ENCODE measurements around the gene STAU1.
"Not testable (repeated sequence)": the region's sequence is repeated elsewhere in the genome, so short reads cannot be mapped to it uniquely, and the experiment has no call there.

STAU1 gene

DNA sequence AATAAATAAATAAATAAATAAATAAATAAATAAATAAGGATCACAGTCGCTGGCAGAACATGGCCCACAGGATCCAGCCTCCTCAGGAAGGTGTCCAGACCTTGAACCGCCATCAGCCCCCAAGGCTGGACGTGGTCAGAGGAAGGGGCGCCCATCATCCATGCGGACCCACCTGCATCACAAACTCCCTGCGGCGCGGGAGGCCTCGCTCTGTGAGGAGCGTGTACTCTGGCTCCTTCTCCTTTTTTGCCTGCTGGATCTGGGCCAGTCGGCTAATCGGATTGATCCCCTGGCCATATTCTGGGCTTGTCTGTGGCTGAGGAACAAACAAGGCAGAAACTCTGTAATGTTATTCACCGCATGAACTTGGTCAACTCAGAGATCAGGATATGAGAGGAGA is 65.2 kb downstream of the STAU1 start:
- no peak for DNase-seq (ENCODE audit: low spot score)

DNA sequence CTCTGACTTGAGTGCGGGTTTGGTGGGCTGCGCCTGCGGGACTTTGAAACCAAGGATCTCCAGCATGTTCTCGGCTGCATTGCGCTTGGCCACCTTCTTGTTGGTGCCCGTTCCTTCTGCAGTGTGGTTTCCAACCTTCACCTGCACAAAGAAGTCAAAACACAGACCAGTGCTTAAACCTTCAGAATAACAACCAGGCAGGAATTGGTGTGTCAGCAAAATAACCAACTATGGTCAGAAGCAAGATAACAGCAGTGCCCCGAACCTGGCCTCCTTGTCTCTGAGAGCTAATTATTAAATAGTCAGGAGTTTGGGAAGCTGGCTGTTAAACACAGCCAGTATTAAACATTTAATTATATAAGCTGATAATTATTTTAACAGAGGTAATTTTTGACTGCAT is 68.1 kb downstream of the STAU1 start:
- DNase-seq (ENCODE audit: low spot score): no peak

DNA sequence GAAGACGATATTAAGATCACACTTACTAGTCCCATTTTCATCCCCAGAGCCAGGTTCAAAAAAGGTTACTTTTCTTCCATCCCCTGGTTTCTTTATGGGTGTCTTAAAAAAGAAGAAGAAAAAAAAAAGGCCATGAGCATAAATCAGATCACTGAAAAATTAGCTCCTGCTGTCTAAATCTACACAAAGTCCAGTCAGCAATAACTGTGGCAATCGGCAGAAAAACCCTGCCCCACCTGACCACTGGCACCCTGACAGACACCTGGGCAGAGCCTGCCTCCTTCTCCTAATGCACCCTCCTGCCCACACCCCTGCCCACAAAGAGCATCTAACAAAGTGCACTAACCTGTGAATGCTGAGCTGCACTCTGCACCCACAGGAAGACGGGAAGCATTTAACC is 69.8 kb downstream of the STAU1 start:
- no peak for DNase-seq (ENCODE audit: low spot score)

DNA sequence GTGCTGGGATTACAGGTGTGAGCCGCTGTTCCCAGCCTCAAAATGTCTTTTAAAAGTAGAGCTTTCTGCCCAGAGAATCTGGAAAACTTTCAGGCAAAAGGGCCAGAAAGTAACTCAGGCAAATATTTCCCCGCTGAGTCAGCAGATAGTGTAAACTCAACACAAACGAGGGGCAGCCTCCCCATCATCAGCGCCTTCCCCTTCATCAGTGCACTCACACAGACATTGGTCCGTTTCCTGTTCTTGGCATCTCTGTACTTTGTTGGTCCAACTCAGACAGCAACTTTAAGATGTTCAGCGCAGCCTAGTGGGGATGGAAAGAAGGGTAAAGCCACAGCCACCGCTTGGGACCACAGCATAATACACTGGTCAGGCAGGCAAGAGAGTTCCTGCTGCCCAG is 72.6 kb downstream of the STAU1 start:
- no peak for DNase-seq (ENCODE audit: low spot score)

DNA sequence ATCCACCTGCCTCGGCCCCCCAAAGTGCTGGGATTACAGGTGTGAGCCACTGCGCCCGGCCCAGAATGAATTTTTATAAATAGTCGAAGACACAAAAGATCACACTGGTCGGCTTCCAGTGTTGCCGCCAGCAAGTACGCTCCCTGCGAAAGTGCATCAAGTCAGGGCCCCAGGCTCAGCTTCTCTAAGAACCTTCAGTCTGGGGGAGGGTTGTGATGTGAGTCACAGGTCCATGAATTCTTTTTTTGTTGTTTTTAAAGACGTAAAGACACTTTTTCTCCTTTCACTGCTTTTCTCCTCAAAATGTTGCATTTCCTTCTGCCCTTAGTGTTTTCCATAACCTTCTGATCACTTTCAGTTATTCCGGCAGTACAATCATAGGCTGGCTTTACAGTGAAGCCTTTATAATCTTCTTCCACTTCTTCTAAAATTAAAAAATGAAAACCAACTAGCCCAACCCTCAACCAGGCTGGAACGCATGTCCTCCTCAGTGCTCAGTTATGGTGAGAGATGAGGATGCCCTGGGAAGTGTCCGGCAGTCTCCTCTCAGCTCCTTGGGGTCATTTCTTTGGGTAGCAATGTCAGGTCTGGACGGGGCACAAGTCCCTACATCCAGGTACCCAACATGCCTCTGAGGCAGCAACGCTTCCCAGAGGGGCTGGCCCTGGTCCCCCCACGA is 75.4 kb downstream of the STAU1 start:
- DNase-seq (ENCODE audit: low spot score): no peak

DNA sequence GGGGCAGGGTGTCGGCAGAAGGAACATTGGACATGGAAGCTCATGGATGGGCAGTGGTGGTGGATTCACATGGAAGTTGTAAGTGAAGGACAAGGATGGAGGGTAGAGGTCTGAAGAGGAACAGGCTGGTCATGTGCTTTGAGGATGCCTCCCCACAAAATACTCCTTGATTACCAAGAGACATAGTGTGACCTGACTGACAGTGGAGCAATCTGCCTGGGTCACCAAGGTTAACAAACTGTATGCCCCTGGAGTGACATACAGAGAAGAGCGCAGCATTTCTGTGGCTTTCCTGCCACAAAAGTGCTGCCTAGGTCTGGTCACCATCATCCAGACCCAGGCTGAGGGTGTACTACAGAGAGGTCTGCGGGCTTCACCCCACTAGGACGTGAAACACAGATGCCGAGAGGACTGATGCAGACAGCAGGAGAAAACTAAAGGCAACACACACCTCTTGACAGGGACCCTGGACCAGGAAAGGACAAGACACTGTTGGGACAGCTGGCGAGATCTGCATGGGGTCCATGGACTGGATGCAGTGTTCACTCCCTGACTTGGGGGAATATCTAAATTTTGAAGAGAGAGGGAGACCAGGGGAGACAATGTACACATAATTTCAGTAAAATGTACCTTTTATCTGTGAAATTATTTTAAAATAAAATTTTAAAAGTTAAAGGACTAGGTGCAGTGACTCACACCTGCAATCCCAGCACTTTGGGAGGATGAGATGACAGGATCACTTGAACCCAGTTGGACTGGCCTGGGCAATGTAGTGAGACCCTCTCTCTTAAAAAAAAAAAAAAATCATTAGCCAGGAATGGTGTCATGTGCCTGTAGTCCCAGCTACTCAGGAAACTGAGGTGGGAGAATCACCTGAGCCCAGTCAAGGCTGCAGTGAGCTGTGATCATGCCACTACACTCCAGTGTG is 77.1 kb downstream of the STAU1 start:
- no peak for DNase-seq (ENCODE audit: low spot score)

DNA sequence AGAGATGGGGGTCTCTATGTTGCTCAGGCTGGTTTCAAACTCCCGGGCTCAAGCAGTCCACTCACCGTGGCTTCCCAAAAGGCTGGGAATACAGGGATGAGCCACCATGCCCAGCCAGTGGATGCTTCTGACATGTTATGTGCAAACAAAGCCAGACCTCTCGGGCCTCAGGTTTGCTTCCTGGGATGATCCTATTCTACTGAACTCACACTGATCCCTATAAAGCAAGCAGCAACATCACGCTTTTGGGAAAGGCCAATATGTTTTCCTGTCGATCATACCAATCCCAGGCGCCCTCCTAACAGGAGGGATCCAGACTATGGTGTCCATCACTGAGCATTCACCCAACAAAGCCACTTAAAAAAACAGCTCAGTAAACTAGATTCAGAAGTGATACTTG is 81.8 kb downstream of the STAU1 start:
- no peak for DNase-seq (ENCODE audit: low spot score)

DNA sequence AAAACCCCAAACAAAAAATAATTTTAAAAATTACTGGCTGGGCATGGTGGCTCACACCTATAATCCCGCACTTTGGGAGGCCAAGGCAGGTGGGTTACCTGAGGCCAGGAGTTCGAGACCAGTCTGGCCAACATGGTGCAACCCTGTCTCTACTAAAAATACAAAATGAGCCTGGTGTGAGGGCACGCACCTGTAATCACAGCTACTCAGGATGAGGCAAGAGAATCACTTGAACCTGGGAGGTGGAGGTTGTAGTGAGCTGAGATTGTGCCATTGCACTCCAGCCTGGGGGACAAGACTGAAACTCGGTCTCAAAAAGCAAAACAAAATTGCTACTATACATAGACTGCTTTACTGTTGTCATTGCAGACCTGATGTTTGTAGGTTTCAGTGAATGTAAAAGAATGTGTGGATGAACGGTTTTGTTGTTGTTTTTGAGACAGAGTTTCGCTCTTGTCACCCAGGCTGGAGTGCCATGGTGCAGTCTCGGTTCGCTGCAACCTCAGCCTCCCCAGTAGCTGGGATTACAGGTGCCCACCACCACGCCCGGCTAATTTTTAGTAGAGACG is 83.1 kb downstream of the STAU1 start:
- not testable (repeated sequence) for DNase-seq (ENCODE audit: low spot score)

DNA sequence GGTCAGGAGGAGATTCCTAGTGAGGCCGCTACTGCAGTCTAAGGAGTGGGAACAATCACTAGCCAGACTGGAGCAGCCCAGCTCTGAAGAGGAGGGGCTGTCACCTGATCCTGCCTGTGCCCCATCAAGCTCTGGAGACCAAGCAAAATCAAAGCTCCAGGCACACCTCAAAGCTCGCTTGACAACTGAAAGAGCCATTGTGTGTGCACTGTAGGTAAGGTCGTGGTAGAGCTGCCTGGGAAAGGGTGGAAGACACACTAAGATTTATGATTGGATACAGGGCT is 83.8 kb downstream of the STAU1 start:
- no peak for DNase-seq (ENCODE audit: low spot score)

DNA sequence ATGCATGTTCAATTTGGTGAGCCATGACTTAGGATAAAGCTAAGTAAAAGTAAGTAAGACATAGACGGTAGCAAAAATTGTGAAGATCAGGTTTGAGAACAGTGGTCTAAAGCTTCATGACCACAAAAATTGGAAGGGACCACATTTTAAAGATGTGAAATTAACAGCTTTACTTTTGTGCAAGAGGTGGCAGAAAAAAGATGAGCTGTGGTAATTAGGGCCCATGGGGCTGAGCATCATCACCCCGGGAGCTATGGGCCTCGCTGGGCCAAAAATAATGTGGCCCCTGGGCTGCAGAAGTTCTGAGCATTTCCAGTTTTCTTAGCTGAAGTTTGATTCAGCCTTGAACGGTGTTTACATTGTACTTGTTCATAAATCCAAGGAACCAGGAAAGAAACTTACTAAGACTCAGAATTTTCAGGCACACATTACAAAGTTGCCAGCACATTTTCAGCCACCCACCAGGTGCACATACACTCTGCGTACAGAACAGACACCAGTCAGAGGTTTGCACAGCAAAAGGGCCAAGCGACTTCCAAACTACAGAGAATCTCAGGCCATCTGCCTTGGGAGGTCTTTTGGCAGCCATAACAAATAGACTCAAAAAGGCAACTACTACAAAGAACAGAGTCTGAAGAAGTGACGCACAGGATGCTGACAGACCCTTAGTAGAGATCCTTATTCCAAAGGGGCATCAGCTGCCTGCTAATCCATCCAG is 84.3 kb downstream of the STAU1 start:
- no peak for DNase-seq (ENCODE audit: low spot score)

DNA sequence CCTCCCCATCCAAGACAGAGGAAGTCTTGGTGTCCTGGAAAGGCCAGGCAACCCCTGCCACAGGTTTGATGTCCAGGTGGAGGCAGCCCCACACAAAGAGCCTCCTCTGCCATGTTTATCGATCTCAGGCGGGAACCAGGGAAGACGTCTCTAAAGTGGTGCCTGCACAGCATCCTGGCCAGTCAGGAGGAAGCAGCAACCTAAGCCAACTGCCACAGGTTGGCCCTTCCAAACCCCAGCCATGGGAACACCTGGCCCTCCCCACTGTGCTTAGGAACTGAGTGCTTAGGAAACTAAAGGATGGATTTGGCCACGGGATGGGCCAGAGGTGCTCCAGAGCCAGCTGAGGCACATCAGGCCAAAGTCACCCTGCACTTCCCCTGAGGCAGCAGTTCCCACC is 85.1 kb downstream of the STAU1 start:
- DNase-seq (ENCODE audit: low spot score): no peak

DNA sequence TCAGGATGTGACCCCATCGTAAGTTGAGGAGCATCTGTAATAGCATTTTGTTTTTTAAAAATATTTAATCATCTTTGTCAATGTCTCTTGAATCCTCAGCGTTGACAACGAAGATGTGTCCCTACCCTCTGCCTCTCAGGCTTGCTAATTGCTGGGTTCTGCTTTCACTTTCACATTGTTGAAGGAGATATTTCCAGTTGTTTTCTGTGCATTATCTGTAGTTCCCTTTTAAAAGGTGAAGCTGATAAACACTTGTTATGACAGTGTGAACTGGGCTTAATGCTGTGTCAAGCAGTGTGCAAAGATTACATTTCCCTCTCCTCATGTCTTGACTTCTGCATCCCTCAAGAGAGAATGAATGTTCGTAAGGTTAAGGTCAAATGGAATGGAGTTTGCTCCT is 87.2 kb downstream of the STAU1 start:
- no peak for DNase-seq (ENCODE audit: low spot score)

DNA sequence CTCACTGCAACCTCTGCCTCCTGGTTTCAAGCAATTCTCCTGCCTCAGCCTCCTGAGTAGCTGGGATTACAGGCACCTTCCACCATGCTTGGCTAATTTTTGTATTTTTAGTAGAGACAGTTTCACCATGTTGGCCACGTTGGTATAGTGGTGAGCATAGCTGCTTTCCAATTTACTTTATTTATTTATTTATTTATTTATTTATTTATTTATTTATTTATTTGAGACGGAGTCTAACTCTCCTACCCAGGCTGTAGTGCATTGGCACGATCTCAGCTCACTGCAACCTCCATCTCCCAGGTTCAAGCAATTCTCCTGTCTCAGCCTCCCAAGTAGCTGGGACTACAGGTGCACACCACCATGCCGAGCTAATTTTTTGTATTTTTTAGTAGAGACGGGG is 87.8 kb downstream of the STAU1 start:
- DNase-seq (ENCODE audit: low spot score): not testable (repeated sequence)

DNA sequence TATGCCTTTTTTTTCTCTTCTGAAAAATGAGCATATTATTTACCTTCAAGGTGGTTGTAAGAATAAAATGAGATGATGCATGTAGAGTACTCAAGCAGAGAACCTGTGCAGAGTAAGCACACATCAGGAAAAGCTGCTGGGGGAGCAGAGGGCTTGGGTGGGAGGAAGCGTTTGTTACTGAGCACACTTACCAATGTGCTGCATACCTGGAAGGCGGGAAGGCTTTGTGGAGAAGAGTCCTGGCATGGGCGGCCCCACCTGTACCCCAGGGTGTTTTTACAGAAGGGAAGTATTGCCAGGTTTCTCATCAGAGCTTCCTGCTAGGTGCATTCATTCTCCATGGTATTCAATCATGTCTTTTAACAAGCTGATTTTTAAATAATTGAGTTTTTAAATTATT is 89.1 kb downstream of the STAU1 start:
- no peak for DNase-seq (ENCODE audit: low spot score)

DNA sequence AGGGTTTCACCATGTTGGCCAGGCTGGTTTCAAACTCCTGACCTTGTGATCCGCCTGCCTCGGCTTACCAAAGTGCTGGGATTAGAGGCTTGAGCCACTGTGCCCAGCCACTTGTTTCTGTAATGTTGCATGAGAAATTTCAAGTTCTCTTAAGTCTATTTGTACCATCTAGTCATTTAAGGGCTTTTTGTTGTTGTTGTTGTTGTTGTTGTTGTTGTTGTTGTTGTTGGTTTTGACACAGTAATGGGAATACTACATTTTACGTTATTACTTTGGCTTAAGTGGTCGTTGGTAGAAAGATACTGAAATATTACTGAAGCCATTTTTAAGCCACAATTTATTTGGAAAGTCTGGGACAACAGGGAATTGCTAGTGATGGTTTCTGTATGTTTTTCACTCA is 90.0 kb downstream of the STAU1 start:
- no peak for DNase-seq (ENCODE audit: low spot score)

DNA sequence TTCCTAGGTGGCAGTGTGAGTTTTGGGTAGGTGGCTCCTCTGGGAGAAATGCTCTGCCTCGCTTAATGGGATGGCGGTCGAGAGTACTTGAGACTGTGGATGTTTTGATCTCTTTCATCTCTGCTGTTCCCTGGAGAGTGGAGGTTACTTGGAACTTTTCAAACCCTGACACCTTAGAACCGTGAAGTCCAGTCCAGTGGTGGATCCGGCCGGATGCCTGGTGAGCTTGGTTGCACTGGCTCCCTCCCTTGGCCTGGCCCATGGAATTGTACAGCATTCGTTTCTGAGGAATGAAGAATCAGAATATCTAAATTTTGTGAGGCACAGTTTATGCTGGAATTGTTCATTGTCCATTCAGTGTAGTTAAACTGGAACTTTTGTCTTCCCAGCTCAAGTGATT is 91.0 kb downstream of the STAU1 start:
- DNase-seq (ENCODE audit: low spot score): no peak

DNA sequence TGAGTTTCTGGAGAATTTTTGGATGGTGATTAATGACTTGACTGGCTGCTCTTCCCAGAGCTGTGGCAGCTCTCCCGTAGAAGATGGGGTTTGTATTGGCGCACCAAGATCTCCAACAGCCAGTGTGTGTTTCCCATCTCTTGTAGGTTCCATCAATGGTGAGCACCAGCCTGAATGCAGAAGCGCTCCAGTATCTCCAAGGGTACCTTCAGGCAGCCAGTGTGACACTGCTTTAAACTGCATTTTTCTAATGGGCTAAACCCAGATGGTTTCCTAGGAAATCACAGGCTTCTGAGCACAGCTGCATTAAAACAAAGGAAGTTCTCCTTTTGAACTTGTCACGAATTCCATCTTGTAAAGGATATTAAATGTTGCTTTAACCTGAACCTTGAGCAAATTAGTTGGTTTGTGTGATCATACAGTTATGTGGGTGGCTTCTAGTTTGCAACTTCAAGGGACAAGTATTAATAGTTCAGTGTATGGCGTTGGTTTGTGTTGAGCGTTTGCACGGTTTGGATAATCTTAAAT is 91.9 kb downstream of the STAU1 start:
- DNase-seq (ENCODE audit: low spot score): no peak

DNA sequence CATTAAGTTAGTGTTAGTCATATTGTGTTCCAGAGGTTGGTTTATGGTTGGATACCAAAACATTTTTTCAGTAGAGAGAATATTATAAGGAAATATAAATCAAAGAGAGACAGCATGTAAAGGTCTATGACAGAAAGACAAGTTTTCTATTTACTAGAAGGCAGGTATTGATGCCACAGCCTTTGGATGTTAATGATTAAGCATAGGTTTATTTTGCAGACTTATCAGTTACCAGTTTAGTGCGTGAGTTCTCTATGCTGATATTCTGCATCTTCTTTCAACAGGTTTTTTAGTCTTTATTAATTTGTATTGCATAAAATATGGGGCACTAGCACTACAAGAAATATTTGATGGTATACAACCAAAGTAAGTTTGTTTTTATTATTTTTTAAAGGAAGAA is 96.4 kb downstream of the STAU1 start:
- DNase-seq (ENCODE audit: low spot score): no peak

DNA sequence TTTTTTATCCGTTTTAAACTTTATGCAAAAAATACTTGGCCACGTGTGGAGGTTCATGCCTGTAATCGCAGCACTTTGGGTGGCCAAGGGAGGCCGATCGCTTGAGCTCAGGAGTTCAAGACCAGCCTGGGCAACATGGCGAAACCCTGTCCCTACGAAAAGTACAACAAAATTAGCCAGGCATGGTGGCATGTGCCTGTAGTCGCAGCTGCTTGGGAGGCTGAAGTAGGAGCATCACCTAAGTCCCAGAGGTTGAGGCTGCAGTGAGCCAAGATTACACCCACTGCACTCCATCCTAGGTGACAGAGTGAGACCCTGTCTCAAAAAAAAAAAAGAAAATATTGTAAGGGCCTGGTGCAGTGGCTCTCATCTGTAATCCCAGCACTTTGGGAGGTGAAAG is 97.0 kb downstream of the STAU1 start:
- DNase-seq (ENCODE audit: low spot score): no peak

DNA sequence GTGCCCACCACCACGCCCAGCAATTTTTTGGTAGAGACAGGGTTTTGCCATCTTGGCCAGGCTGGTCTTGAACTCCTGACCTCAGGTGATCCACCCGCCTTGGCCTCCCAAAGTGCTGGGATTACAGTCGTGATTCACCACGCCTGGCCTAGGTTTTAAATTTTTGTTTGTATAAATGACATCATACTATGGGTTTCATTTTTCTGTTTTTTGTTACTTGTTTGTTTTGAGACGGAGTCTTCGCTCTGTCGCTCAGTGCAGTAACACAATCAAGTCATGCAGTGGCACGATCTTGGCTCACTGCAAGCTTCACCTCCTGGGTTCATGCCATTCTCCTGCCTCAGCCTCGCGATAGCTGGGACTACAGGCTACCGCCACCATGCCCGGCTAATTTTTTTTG is 105.8 kb downstream of the STAU1 start:
- not testable (repeated sequence) for DNase-seq (ENCODE audit: low spot score)

DNA sequence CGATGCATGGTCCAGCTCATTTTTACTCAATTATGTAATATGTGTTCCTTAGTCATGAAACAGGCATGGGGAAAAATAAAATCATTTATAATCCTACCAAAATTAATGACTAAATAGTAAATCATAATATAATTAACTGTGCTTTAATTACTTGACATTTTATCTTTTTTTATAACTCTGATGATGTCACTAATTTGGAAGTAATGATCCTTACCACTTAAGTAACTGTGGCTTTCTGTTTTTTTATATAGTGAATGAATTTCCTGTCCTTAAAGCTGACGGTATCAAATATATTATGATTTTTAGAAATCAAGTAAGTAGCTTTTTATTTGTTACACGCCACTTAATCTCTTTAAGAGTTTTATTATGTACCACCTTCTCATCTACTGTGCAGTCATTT is 109.8 kb downstream of the STAU1 start:
- DNase-seq (ENCODE audit: low spot score): no peak

DNA sequence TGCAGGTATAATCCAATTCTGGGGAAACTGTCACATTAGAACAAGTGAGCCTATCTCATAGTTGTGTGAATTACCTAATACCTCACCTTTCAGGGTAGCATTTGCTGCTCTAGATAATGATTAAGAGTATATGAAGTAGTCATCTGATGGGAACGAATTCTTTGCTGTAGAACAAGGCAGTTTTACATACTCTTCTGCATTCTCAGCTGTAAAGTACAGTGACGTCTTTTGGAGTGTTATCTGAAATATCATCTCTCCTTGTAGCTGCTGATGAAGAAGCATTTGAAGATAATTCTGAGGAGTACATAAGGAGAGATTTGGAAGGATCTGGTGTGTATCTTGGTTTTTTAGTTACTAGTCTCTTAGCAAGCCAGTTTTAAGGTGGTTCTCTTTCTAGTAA is 113.6 kb downstream of the STAU1 start:
- no peak for DNase-seq (ENCODE audit: low spot score)
